ENCODE measurements around the gene MRPL27. TPM values are rescaled to one million over a fixed set of nuclear protein-coding genes. Genes with fewer than 3 reads are reported as not detected.

MRPL27 gene
- total RNA-seq, 2 donors from 2014 or later: 70.9 to 76.7 TPM

DNA sequence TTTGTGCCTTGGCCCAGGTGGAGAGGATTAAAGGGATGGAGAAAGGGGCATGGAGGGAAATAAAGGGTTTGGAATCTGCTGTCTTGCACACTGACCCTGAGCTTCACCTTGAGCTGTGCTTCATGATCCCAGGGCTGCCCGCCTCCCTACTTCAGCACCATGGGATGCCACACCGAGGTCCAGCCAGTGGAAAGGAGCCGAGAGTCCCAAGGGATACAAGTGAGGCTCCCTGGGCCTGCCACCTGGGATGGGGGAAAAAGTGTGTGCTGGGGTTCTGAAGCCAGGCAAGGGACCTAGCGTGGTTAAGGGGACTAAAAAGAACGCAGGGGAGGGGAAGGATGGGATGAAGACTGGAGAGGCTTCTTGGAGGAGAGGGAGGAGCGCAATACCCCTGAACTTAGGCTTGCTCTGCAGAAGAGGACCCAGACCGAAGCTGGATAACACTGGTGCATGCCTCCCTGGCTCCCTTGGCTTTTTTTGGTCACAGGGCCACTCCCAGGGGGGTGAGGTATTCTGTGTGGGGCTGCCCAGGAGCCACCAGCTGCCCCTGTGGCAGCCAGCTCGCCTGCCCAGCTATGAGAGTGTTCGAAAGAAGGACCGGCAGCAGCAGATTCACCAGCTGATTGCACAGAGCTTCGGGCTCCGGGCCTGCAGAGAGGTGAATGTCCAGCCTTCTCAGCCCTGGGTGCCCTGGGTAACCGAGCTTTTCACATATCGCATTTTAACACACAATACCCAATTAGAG is 7.2 kb downstream of the MRPL27 start:
- peaks cover 42% of the 10 kb centered on the region for H3K36me3 Mint-ChIP-seq (ENCODE audit: low read depth)
- no peak overlapping the region for H3K4me3 Mint-ChIP-seq
- WGBS, 2 experiments (ENCODE audit: insufficient coverage in 1 of 2, insufficient read length in 1 of 2): 95 to 96% methylated on average over 11 to 14 of the region's 14 CpGs
- TF ChIP-seq, protein P1, sequence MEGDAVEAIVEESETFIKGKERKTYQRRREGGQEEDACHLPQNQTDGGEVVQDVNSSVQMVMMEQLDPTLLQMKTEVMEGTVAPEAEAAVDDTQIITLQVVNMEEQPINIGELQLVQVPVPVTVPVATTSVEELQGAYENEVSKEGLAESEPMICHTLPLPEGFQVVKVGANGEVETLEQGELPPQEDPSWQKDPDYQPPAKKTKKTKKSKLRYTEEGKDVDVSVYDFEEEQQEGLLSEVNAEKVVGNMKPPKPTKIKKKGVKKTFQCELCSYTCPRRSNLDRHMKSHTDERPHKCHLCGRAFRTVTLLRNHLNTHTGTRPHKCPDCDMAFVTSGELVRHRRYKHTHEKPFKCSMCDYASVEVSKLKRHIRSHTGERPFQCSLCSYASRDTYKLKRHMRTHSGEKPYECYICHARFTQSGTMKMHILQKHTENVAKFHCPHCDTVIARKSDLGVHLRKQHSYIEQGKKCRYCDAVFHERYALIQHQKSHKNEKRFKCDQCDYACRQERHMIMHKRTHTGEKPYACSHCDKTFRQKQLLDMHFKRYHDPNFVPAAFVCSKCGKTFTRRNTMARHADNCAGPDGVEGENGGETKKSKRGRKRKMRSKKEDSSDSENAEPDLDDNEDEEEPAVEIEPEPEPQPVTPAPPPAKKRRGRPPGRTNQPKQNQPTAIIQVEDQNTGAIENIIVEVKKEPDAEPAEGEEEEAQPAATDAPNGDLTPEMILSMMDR (conservative IDR thresholded peaks at IDR 0.05): no peak
- Histone ChIP-seq H3K27me3 (ENCODE audit: control insufficient read depth, insufficient read depth, low read length, poor library complexity, severe bottlenecking) (no peaks in the 10 kb centered on the region), H3K4me1 (ENCODE audit: control insufficient read depth, insufficient read depth, low read length) (peaks cover 16% of the 10 kb centered on the region), H3K4me3 (ENCODE audit: low read length) (no peak overlapping the region), H3K9me3 (ENCODE audit: control insufficient read depth, low read length) (no peaks in the 10 kb centered on the region), H3K9ac (ENCODE audit: extremely low read depth, low read length, poor library complexity, severe bottlenecking) (no peak overlapping the region), H3K27ac (ENCODE audit: low read depth, low read length) (no peak overlapping the region), H3K36me3 (ENCODE audit: control insufficient read depth, insufficient read depth, low read length) (peaks cover 53% of the 10 kb centered on the region)
- H3K27ac Mint-ChIP-seq: no peak overlapping the region
- H3K9me3 Mint-ChIP-seq: no peaks in the 10 kb centered on the region
- no peak for DNase-seq
- H3K4me1 Mint-ChIP-seq: peaks cover 23% of the 10 kb centered on the region
- H3K27me3 Mint-ChIP-seq (ENCODE audit: insufficient read depth): no peaks in the 10 kb centered on the region

DNA sequence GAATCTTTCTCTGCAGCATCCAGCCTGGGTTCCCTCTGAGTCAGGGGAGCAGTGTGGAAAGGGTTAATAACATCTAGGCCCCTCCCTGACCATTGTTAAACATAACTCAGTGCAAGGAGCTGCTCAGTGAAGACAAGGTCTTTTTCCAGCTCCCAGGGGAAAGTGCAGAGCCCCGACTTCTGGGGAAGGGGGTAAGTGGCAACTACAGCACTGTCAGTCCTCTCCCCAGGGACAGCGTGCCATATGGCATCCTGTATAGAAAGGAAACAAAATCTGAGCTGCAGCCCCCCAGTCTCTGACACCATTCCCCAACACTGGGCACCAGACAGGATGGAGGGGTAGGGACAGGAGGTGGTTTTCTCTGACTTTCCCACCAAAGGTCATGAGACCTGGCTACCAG is 7.8 kb downstream of the MRPL27 start:
- 17 to 59% methylated on average over 1 to 2 of the region's 2 CpGs for WGBS, 2 experiments (ENCODE audit: insufficient coverage in 1 of 2, insufficient read length in 1 of 2)
- H3K36me3 Mint-ChIP-seq (ENCODE audit: low read depth): peaks cover 36% of the 10 kb centered on the region
- H3K27me3 Mint-ChIP-seq (ENCODE audit: insufficient read depth): no peaks in the 10 kb centered on the region
- no peak overlapping the region for H3K9ac ChIP-seq (ENCODE audit: extremely low read depth, low read length, poor library complexity, severe bottlenecking)
- peak; percentile 56 for DNase-seq
- peaks cover 49% of the 10 kb centered on the region for H3K36me3 ChIP-seq (ENCODE audit: control insufficient read depth, insufficient read depth, low read length)
- no peaks in the 10 kb centered on the region for H3K9me3 ChIP-seq (ENCODE audit: control insufficient read depth, low read length)
- peaks cover 16% of the 10 kb centered on the region for H3K4me1 ChIP-seq (ENCODE audit: control insufficient read depth, insufficient read depth, low read length)
- H3K4me1 Mint-ChIP-seq: peaks cover 23% of the 10 kb centered on the region
- H3K27ac ChIP-seq (ENCODE audit: low read depth, low read length): no peak overlapping the region
- no peaks in the 10 kb centered on the region for H3K27me3 ChIP-seq (ENCODE audit: control insufficient read depth, insufficient read depth, low read length, poor library complexity, severe bottlenecking)
- TF ChIP-seq, protein P1 (conservative IDR thresholded peaks at IDR 0.05): no peak
- no peaks in the 10 kb centered on the region for H3K9me3 Mint-ChIP-seq
- H3K27ac Mint-ChIP-seq: peak overlapping the region; percentile 92
- H3K4me3 Mint-ChIP-seq: no peak overlapping the region
- H3K4me3 ChIP-seq (ENCODE audit: low read length): no peak overlapping the region

DNA sequence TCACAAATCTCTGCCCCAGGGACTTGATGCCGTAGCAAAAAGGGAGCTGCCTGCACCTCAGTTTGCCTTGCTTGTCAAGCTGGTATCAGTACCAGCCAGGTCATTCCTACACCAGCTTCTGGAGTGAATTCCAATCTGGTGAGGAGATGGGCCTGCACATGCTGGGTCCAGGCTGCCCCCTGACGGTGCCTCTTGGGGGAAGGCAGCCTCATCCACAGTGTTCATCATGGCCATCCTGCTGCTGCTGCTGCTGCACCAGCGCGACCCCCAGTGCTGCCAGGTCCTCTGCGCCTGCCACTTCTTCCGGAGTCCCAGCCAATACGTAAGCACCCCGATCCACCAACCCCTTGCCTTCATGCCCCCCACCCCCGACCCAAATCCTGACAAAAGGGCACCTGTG is 8.3 kb downstream of the MRPL27 start:
- peak; percentile 84 for DNase-seq
- H3K9ac ChIP-seq (ENCODE audit: extremely low read depth, low read length, poor library complexity, severe bottlenecking): no peak overlapping the region
- Mint-ChIP-seq H3K9me3 (no peaks in the 10 kb centered on the region), H3K4me3 (no peak overlapping the region), H3K27ac (peak overlapping the region; percentile 92), H3K27me3 (ENCODE audit: insufficient read depth) (no peaks in the 10 kb centered on the region), H3K36me3 (ENCODE audit: low read depth) (peaks cover 32% of the 10 kb centered on the region), H3K4me1 (peaks cover 23% of the 10 kb centered on the region)
- H3K27me3 ChIP-seq (ENCODE audit: control insufficient read depth, insufficient read depth, low read length, poor library complexity, severe bottlenecking): no peaks in the 10 kb centered on the region
- no peak overlapping the region for H3K4me3 ChIP-seq (ENCODE audit: low read length)
- peaks cover 16% of the 10 kb centered on the region for H3K4me1 ChIP-seq (ENCODE audit: control insufficient read depth, insufficient read depth, low read length)
- TF ChIP-seq, protein P1 (conservative IDR thresholded peaks at IDR 0.05): peak; percentile 52
- H3K9me3 ChIP-seq (ENCODE audit: control insufficient read depth, low read length): no peaks in the 10 kb centered on the region
- H3K27ac ChIP-seq (ENCODE audit: low read depth, low read length): no peak overlapping the region
- 72 to 73% methylated on average over 5 to 9 of the region's 9 CpGs for WGBS, 2 experiments (ENCODE audit: insufficient coverage in 1 of 2, insufficient read length in 1 of 2)
- H3K36me3 ChIP-seq (ENCODE audit: control insufficient read depth, insufficient read depth, low read length): peaks cover 45% of the 10 kb centered on the region

All from endodermal cell (in vitro differentiated cells).